Iris pigment epithelial cell (primary cell): Measurements from ENCODE around the gene SLC47A1.
"Not testable (repeated sequence)": the region's sequence is repeated elsewhere in the genome, so short reads cannot be mapped to it uniquely, and the experiment has no call there.

Experiments used
- DNase-seq: peaks from one replicate; pipeline ENCODE4 v3.0.0-alpha.2; 2011; ENCODE audit warnings: low read depth

SLC47A1 gene

DNA sequence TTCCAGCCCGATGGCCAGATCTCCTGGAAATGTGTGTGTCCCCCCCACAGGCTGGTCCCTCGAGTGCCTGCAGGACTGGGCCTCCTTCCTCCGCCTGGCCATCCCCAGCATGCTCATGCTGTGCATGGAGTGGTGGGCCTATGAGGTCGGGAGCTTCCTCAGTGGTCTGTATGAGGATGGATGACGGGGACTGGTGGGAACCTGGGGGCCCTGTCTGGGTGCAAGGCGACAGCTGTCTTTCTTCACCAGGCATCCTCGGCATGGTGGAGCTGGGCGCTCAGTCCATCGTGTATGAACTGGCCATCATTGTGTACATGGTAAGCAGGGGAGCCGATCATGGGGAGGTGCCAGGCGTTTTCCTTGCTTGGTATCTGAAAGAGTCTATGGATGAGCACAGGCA is 22.1 kb downstream of the SLC47A1 start:
- no peak for DNase-seq

- DNase-seq: no peak
Measured at GRCh38 chr17:19558946-19559345, 25.3 kb downstream of the SLC47A1 start.

DNA sequence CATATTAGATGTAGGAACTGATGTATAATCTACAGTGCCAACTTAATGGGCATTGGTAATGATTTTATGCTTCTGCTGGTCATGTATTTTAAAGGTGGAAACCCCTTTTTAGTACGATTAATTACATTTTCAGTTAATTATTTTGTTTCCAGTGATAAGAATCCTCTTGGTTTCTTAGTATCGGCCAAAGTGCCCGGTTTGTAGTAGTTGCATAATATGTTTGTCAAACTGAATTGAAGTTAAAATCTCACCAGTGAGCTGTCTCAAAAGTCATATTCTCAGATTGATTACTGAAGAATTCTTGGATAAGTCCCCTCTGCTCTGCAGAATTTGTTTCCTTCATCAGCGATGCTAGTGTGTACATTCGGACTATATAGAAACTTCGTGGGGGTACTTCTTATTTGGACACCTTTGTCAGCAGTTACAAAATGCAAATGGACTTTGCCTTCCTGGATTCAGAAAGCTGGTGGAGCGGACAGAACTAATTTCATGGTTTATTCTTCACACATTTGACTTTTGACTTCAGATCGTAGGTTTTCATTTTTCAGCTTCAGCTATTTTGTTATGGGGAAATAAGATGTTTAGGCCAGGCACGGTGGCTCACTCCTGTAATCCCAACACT is 28.2 kb downstream of the SLC47A1 start:
- DNase-seq: no peak

DNA sequence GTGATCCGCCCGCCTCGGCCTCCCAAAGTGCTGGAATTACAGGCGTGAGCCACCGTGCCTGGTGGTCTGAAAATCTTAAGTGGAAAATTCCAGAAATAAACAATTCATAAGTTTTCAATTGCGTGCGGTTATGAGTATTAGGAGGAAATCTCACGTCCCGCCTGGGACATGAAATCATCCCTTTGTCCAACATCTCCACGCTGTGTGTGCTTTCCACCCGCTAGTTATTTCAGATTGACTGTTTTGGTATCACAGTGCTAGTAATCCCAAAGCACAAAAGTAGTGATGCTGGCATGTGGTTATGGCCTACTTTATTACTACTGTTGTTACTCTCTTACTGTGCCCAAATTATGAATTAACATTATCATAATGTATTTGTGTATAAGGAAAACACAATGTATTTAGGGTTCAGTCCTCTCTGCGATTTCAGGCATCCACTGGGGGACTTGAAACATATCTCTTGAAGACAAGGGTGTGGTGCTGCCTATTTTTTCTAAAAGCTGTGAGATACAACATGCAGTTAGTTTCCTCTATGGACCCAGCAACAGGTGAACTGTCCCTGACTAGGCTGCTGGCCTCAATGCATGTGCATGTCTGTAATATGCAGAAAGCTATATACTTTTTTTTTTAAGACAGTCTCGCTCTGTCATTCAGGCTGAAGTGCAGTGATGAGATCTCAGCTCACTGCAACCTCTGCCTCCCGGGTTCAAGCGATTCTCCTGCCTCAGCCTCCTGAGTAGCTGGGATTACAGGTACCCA is 32.3 kb downstream of the SLC47A1 start:
- DNase-seq: no peak

GRCh38 chr17:19567216-19568015 is 33.8 kb downstream of the SLC47A1 start:
- DNase-seq: no peak

GRCh38 chr17:19568016-19568350 is 34.3 kb downstream of the SLC47A1 start:
- DNase-seq: no peak

DNA sequence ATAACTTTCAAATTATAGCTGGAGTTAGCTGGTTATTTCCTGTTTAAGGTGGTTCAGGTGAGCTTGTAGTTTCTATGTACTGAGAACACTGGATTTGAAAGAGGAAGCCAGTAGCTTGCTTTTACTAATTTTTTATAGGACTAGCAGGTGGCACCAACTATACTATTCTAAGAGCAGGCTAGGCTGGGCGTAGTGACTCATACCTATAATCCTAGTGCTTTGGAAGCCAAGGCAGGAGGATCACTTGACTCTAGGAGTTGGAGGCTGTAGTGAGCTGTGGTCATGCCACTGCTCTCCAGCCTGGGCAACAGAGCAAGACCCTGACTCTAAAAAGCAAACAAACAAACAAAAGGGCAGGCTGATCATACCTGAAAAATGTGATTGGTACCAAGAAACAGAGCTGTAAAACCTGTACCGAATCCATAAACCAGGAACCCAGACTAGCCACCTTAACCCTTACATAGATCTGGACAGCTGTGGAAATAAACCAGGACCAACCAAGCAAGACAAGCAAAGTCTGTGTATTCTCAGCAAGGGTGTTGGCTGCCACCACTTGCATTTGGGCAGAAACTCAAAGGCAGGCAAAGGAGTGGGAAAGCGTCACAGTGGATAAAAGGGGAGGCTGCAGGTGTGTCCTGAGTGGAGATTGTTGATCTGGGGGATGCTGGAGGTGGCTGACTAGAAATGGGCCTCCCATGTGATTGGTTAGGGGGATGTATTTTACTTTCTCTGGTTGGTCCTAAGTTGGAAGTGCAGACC is 36.3 kb downstream of the SLC47A1 start:
- DNase-seq: peak; percentile 7

- no peak for DNase-seq
Measured at GRCh38 chr17:19570544-19571062, 36.9 kb downstream of the SLC47A1 start.

DNA sequence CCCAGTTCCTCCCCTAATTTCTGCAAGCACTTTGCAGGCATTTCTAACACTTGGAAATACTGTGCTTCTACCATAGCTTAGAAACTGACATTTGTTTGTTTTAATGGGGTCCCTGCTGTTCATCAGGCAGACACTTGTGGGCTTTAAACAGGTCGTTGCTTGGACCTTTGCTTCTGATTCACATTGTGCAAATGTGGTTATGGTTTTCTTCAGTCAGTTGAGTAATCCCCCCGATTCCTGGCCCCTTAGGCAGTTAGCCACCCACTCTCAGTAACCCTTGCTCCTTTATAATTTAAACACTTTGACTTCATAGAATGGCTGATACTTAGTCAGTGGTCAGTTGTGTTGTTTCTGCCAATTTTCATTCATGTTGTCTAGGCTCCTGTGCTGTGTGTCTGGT is 39.4 kb downstream of the SLC47A1 start:
- DNase-seq: peak; percentile 37

DNA sequence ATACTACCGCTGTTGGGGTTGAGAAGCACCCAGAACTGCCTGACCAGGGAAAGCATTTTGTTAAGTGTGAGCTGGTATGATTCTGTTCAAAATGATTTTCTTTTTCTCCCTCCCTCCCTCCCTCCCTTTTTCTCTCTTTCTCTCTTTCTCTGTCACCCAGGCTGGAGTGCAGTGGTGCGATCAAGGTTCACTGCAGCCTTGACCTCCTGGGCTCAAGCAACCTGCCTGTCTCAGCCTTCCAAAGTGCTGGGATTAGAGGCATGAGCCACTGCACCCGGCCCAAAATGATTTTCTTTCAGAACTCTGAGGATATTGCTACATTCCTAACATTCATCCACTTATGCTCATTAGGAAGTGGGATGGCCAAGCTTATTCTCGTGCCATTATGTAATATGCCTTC is 41.3 kb downstream of the SLC47A1 start:
- DNase-seq: no peak

DNA sequence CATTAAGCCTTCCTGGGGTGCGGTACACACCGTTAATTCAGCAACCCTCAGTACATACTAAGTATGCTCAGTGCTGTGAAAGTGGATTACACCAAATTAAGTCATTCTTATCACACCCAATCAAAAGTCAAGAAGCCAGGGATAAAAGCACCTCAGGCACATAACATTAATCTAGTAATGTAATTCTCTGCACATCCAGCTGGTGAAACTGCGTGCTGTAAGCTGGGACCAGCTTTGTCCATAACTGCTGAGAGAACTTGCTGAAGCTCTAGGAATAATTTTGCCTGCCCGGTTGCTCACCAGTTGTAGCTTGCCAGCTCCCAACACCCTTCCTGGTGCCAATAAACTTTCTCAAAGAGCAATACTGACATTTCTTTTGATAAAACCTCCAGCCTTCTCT is 44.9 kb downstream of the SLC47A1 start:
- no peak for DNase-seq

- no peak for DNase-seq
Measured at GRCh38 chr17:19579192-19579761, 45.6 kb downstream of the SLC47A1 start.

GRCh38 chr17:19579867-19580565 is 46.4 kb downstream of the SLC47A1 start:
- DNase-seq: peak; percentile 4

DNA sequence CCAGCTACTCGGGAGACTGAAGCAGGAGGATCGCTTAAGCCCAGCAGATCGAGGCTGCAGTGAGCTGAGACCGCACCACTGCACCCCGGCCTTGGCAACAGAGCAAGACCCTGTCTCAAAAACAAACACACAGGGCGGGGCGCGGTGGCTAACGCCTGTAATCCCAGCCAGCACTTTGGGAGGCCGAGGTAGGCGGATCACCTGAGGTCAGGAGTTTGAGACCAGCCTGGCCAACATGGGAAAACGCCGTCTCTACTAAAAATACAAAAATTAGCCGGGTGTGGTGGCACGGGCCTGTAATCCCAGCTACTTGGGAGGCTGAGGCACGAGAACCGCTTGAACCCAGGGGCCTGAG is 46.9 kb downstream of the SLC47A1 start:
- DNase-seq: not testable (repeated sequence)

DNA sequence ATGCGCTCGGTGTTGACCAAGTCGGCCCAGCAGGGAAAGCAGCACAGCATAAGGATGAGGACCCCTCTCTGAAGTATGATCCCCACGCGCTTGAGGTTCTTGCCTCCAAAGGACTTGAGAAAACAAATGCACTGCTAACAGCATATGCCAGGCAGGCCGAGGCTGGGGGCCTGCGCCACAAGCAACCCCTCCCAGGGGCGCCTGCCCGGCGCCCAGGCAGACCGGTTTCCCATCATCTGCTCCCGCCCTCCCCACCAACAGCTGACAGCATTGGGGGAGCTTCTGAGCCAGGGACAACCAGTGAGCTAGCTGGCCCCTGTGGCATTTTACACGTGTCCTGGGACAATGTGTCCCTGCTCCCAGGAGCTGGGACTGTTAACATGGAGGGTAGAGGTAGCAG is 48.5 kb downstream of the SLC47A1 start:
- not testable (repeated sequence) for DNase-seq

- no peak for DNase-seq
Measured at GRCh38 chr17:19583871-19584270, 50.2 kb downstream of the SLC47A1 start.

DNA sequence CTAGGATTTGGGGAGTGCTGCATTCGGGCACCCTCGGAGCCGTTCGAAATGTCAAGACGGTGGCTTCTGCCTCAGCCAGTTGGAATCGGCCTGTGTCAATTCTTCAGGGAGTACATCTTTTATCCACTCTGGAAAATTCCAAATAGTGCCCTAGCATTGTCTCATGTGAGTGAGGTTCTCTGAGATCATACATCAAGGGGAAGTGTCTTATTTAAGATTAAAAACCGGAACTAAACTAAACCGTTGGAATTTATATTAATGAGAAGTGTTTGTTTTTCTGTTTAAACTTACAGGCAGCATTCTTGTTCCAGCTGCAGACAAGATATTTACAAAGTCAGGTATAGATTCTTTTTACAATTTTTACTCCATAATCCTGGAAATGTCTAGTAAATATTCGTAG is 56.8 kb downstream of the SLC47A1 start:
- DNase-seq: no peak

- DNase-seq: no peak
Measured at GRCh38 chr17:19590912-19591551, 57.4 kb downstream of the SLC47A1 start.

DNA sequence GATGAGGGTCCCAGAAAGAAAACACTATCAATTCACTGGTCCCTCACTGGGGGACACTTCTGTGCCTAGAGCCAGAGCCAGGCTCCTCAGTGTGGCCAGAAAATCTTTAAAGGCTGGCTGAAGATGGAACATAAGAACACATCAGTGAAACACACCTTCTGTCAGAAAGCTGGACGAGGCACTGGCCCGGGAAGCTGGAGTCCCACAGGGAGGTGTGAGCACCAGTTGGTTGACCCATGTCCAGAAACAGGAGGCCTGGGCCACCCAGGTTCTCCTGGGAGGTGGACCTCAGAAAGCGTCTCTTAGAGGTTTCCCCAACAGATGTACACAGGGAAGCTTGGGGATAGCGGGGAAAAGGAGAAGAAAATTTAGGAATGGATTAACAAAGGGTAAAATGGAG is 58.7 kb downstream of the SLC47A1 start:
- DNase-seq: no peak

DNA sequence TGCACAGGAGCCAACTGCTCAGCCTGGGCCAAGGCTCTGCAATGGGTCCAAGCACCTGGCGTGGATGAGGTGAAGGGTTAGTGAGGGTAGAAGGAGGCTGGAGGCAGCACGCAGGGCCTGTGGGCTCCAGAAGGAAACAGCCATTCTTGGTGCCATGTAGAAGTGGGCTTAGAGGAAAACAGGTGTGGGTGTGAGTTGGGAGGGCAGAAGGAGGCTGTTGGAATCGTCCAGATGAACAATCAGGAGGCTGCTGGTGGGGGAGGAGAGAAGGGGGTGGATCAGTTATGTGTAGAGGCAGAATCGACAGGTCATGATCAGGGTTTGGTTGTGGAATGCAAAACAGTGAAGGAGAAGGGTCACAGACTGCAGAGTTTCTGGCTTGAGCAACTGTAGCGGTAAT is 63.2 kb downstream of the SLC47A1 start:
- no peak for DNase-seq

DNA sequence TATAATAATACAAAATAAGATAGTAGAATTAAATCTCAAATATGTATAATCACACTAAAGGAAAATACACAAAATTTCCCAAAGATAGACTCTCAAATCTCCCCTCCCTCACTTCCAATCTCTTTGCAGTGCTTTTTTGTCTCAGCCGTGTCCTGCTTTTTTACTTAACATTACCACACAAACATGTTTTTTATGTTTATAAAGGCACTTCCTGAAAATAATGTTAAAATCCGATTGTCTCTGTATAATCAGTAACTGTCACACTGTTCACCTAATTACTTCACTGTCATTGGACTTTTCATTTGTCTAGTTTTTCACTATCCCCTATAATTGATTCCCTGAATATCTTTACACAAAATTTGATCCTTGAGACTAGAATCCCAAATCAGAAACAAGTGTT is 76.7 kb downstream of the SLC47A1 start:
- DNase-seq: no peak
